ENCODE data around the gene PLEK.
A peak's percentile ranks its signal among the peaks of the same experiment; 100 is the strongest.
"Not testable (repeated sequence)": the region's sequence is repeated elsewhere in the genome, so short reads cannot be mapped to it uniquely, and the experiment has no call there.

Gene PLEK

GRCh38 chr2:68385907-68386287 lies 20.8 kb downstream of the PLEK start:
- DNase-seq: no peak

- DNase-seq: no peak
These were observed 21.3 kb downstream of the PLEK start for GRCh38 chr2:68386365-68386764.

- peak; percentile 91 to 96 for DNase-seq
These were observed 22.6 kb downstream of the PLEK start for GRCh38 chr2:68387408-68388350.

GRCh38 chr2:68388358-68388757 lies 23.3 kb downstream of the PLEK start:
- DNase-seq: no peak

GRCh38 chr2:68388772-68389171 lies 23.7 kb downstream of the PLEK start:
- no peak for DNase-seq

- no peak for DNase-seq
These were observed 25.0 kb downstream of the PLEK start for GRCh38 chr2:68390114-68390513.

- DNase-seq: no peak
These were observed 25.5 kb downstream of the PLEK start for GRCh38 chr2:68390586-68390985.

GRCh38 chr2:68391099-68391498 lies 26.0 kb downstream of the PLEK start:
- DNase-seq: peak; percentile 82 to 91

GRCh38 chr2:68391869-68392268 lies 26.8 kb downstream of the PLEK start:
- DNase-seq: no peak

GRCh38 chr2:68396093-68396492 lies 31.0 kb downstream of the PLEK start:
- DNase-seq: no peak

GRCh38 chr2:68397704-68398263 lies 32.7 kb downstream of the PLEK start:
- not testable (repeated sequence) for DNase-seq

- DNase-seq: no peak
These were observed 38.1 kb downstream of the PLEK start for GRCh38 chr2:68403199-68403644.

GRCh38 chr2:68404164-68404563 lies 39.1 kb downstream of the PLEK start:
- DNase-seq: no peak

- DNase-seq: no peak
These were observed 40.1 kb downstream of the PLEK start for GRCh38 chr2:68404893-68405799.

- no peak for DNase-seq
These were observed 46.5 kb downstream of the PLEK start for GRCh38 chr2:68411397-68412126.

GRCh38 chr2:68412127-68412819 lies 47.2 kb downstream of the PLEK start:
- peak; percentile 76 to 77 for DNase-seq

- no peak for DNase-seq
These were observed 48.4 kb downstream of the PLEK start for GRCh38 chr2:68413466-68413865.

- DNase-seq: no peak
These were observed 49.4 kb downstream of the PLEK start for GRCh38 chr2:68414452-68414851.

GRCh38 chr2:68414876-68415275 lies 49.8 kb downstream of the PLEK start:
- DNase-seq: no peak

GRCh38 chr2:68415521-68415920 lies 50.4 kb downstream of the PLEK start:
- DNase-seq: no peak

- no peak for DNase-seq
These were observed 51.1 kb downstream of the PLEK start for GRCh38 chr2:68416081-68416675.
